ENCODE results near the gene ARMH3. TPM values are rescaled to one million over a fixed set of nuclear protein-coding genes. Genes with fewer than 3 reads are reported as not detected.

ARMH3 gene
- total RNA-seq, 1 experiment from 2014 or later: 17.1 TPM

GRCh38 chr10:102040305-102041050, 15.5 kb downstream of the ARMH3 start:
- Mint-ChIP-seq H3K36me3 (peaks cover 37% of the 10 kb centered on the region), H3K27ac (no peak overlapping the region), H3K4me3 (no peak overlapping the region), H3K4me1 (no peaks in the 10 kb centered on the region), H3K9me3 (0 out of 2 replicates have a peak, but pooled peaks cover 3% of the 10 kb centered on the region), H3K27me3 (ENCODE audit: low read depth) (no peaks in the 10 kb centered on the region)
- DNase-seq (ENCODE audit: low spot score): no peak
- TF ChIP-seq, protein P1, sequence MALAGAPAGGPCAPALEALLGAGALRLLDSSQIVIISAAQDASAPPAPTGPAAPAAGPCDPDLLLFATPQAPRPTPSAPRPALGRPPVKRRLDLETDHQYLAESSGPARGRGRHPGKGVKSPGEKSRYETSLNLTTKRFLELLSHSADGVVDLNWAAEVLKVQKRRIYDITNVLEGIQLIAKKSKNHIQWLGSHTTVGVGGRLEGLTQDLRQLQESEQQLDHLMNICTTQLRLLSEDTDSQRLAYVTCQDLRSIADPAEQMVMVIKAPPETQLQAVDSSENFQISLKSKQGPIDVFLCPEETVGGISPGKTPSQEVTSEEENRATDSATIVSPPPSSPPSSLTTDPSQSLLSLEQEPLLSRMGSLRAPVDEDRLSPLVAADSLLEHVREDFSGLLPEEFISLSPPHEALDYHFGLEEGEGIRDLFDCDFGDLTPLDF (CRISPR knock-in tag; IDR thresholded peaks at IDR 0.05): no peak
- no peak for TF ChIP-seq NFYB (CRISPR knock-in tag; conservative IDR thresholded peaks at IDR 0.05; ENCODE audit: low read depth)
- no peak for TF ChIP-seq ZNF396 (CRISPR knock-in tag; IDR thresholded peaks at IDR 0.05; ENCODE audit: borderline replicate concordance)
- TF ChIP-seq, protein P2, sequence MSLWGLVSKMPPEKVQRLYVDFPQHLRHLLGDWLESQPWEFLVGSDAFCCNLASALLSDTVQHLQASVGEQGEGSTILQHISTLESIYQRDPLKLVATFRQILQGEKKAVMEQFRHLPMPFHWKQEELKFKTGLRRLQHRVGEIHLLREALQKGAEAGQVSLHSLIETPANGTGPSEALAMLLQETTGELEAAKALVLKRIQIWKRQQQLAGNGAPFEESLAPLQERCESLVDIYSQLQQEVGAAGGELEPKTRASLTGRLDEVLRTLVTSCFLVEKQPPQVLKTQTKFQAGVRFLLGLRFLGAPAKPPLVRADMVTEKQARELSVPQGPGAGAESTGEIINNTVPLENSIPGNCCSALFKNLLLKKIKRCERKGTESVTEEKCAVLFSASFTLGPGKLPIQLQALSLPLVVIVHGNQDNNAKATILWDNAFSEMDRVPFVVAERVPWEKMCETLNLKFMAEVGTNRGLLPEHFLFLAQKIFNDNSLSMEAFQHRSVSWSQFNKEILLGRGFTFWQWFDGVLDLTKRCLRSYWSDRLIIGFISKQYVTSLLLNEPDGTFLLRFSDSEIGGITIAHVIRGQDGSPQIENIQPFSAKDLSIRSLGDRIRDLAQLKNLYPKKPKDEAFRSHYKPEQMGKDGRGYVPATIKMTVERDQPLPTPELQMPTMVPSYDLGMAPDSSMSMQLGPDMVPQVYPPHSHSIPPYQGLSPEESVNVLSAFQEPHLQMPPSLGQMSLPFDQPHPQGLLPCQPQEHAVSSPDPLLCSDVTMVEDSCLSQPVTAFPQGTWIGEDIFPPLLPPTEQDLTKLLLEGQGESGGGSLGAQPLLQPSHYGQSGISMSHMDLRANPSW (CRISPR knock-in tag; conservative IDR thresholded peaks at IDR 0.05; ENCODE audit: low read depth): no peak
- TF ChIP-seq ZNF232 (CRISPR knock-in tag; IDR thresholded peaks at IDR 0.05): no peak
- no peak for TF ChIP-seq ATF6 (CRISPR knock-in tag; IDR thresholded peaks at IDR 0.05)
- TF ChIP-seq, protein P3, sequence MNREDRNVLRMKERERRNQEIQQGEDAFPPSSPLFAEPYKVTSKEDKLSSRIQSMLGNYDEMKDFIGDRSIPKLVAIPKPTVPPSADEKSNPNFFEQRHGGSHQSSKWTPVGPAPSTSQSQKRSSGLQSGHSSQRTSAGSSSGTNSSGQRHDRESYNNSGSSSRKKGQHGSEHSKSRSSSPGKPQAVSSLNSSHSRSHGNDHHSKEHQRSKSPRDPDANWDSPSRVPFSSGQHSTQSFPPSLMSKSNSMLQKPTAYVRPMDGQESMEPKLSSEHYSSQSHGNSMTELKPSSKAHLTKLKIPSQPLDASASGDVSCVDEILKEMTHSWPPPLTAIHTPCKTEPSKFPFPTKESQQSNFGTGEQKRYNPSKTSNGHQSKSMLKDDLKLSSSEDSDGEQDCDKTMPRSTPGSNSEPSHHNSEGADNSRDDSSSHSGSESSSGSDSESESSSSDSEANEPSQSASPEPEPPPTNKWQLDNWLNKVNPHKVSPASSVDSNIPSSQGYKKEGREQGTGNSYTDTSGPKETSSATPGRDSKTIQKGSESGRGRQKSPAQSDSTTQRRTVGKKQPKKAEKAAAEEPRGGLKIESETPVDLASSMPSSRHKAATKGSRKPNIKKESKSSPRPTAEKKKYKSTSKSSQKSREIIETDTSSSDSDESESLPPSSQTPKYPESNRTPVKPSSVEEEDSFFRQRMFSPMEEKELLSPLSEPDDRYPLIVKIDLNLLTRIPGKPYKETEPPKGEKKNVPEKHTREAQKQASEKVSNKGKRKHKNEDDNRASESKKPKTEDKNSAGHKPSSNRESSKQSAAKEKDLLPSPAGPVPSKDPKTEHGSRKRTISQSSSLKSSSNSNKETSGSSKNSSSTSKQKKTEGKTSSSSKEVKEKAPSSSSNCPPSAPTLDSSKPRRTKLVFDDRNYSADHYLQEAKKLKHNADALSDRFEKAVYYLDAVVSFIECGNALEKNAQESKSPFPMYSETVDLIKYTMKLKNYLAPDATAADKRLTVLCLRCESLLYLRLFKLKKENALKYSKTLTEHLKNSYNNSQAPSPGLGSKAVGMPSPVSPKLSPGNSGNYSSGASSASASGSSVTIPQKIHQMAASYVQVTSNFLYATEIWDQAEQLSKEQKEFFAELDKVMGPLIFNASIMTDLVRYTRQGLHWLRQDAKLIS (CRISPR knock-in tag; IDR thresholded peaks at IDR 0.05; ENCODE audit: borderline replicate concordance): no peak
- no peak for TF ChIP-seq ZNF512 (CRISPR knock-in tag; IDR thresholded peaks at IDR 0.05; ENCODE audit: borderline replicate concordance)
- ATAC-seq: no peak
- POLR2A ChIA-PET: no interaction called here
- CTCF ChIA-PET: interaction anchor here (0.8 kb wide), 1 partner anchor 200 kb away, joined by 4 read pairs; no protein-coding TSS in a partner anchor

DNA sequence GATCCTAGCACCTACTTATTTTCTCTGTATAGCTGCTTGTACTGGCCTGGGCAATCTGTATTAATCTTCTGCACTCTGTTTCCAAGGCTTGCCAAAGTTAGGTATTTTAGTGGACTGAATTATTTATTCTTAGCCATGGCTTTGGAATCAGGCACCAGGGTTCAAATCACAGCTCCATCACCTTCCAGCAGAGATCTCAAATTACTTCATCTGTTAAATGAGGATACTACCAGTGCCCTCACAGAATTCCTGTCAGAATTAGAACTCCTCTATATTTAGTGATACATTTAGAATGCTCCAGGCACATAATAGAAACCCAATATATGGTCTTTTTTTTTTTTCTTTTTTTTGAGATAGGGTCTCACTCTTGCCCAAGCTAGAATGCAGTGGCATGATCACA, 17.6 kb downstream of the ARMH3 start:
- no peaks in the 10 kb centered on the region for H3K4me1 Mint-ChIP-seq
- H3K27ac Mint-ChIP-seq: no peak overlapping the region
- no peaks in the 10 kb centered on the region for H3K27me3 Mint-ChIP-seq (ENCODE audit: low read depth)
- peaks cover 52% of the 10 kb centered on the region for H3K36me3 Mint-ChIP-seq
- H3K9me3 Mint-ChIP-seq: 0 out of 2 replicates have a peak, but pooled peaks cover 3% of the 10 kb centered on the region
- ATAC-seq (no peak), DNase-seq (ENCODE audit: low spot score) (no peak)
- ChIA-PET POLR2A (no interaction called here), CTCF (interaction anchor here (1.4 kb wide), 1 partner anchor 17 kb away, joined by 3 read pairs; the partner anchor contains the start of gene ARMH3)
- no peak overlapping the region for H3K4me3 Mint-ChIP-seq
- TF ChIP-seq ZNF317 (CRISPR knock-in tag; IDR thresholded peaks at IDR 0.05; ENCODE audit: borderline replicate concordance, low read depth): no peak
- TF ChIP-seq, protein P4, sequence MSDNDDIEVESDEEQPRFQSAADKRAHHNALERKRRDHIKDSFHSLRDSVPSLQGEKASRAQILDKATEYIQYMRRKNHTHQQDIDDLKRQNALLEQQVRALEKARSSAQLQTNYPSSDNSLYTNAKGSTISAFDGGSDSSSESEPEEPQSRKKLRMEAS (CRISPR knock-in tag; IDR thresholded peaks at IDR 0.05): no peak
- TF ChIP-seq, protein P5, sequence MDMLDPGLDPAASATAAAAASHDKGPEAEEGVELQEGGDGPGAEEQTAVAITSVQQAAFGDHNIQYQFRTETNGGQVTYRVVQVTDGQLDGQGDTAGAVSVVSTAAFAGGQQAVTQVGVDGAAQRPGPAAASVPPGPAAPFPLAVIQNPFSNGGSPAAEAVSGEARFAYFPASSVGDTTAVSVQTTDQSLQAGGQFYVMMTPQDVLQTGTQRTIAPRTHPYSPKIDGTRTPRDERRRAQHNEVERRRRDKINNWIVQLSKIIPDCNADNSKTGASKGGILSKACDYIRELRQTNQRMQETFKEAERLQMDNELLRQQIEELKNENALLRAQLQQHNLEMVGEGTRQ (CRISPR knock-in tag; IDR thresholded peaks at IDR 0.05): no peak
- no peak for TF ChIP-seq OVOL2 (CRISPR knock-in tag; IDR thresholded peaks at IDR 0.05; ENCODE audit: borderline replicate concordance)
- no peak for TF ChIP-seq NR2C2 (CRISPR knock-in tag; IDR thresholded peaks at IDR 0.05)
- no peak for TF ChIP-seq ESRRA (CRISPR knock-in tag; IDR thresholded peaks at IDR 0.05; ENCODE audit: borderline replicate concordance)
- TF ChIP-seq SP1 (CRISPR knock-in tag; conservative IDR thresholded peaks at IDR 0.05): no peak
- no peak for TF ChIP-seq CREB1 (CRISPR knock-in tag; IDR thresholded peaks at IDR 0.05)
- no peak for TF ChIP-seq TP53 (CRISPR knock-in tag; IDR thresholded peaks at IDR 0.05)
- no peak for TF ChIP-seq ZBTB21 (CRISPR knock-in tag; IDR thresholded peaks at IDR 0.05; ENCODE audit: borderline replicate concordance)
- TF ChIP-seq E2F5 (CRISPR knock-in tag; IDR thresholded peaks at IDR 0.05): no peak
- no peak for TF ChIP-seq ZNF263 (CRISPR knock-in tag; IDR thresholded peaks at IDR 0.05; ENCODE audit: low read depth)
